ENCODE data around the gene SIAE. TPM values are rescaled to one million over a fixed set of nuclear protein-coding genes. Genes with fewer than 3 reads are reported as not detected.

The SIAE gene
- polyA plus RNA-seq, 1 of the 3 experiments (the other 2 are of a cell fraction), result 27.9 TPM

DNA sequence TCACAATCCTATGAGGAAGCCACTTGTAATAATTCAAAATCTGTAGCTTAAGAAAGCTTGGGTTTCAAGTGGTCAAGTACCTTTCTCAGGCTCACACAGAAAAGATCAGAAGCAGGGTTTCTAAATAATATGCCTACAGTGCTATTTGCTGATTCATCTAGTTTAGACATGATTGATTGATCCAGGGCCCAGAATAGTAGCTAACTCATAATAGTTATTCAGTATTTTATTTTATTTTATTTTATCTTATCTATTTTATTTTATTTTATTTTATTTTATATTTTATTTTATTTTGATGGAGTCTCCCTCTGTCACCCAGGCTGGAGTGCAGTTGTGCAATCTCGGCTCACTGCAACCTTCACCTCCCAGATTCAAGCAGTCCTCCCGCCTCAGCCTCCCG lies 78.2 kb downstream of the SIAE start:
- Histone ChIP-seq H4K20me1 (ENCODE audit: insufficient read depth) (no peaks in the 10 kb centered on the region), H3K27ac (ENCODE audit: low read depth in 2 of 2, low read length in 1 of 2) (no peak overlapping the region), H3K36me3 (replicated peaks in 1 of 2; ENCODE audit: control insufficient read depth in 1 of 2, insufficient read depth in 2 of 2, low read length in 1 of 2) (no peaks in the 10 kb centered on the region), H3K9me2 (no peaks in the 10 kb centered on the region), H3K4me1 (ENCODE audit: control insufficient read depth in 1 of 2, insufficient read depth in 2 of 2, low read depth in 1 of 2, low read length in 1 of 2) (no peaks in the 10 kb centered on the region), H3K4me2 (no peak overlapping the region), H3K9ac (no peak overlapping the region), H3K9me3 (no peaks in the 10 kb centered on the region), H3F3A (replicated peaks; ENCODE audit: insufficient read depth) (peaks cover 3% of the 10 kb centered on the region), H3K27me3 (ENCODE audit: insufficient read depth) (peaks cover 34% of the 10 kb centered on the region; the same call in 1 of the 2 replicates), H2AFZ (ENCODE audit: low read depth) (no peak overlapping the region), H3K4me3 (ENCODE audit: low read depth in 2 of 2, low read length in 1 of 2) (no peak overlapping the region), H3K79me2 (ENCODE audit: insufficient read depth) (no peaks in the 10 kb centered on the region)
- WGBS (ENCODE audit: low lambda C conversion rate), result 15% methylated on average over 3 of the region's 3 CpGs
- ChIA-PET POLR2A (no interaction called here), CTCF (interaction anchor here (1.6 kb wide), 1 partner anchor 9 kb away, joined by 8 read pairs; no protein-coding TSS in a partner anchor)
- no peak for TF ChIP-seq TAF1 (IDR thresholded peaks at IDR 0.05; ENCODE audit: borderline replicate concordance, low read depth, low read length)
- no peak for TF ChIP-seq MEF2A (IDR thresholded peaks at IDR 0.05; ENCODE audit: borderline replicate concordance, low read depth)
- no peak for TF ChIP-seq RCOR1 (IDR thresholded peaks at IDR 0.05; ENCODE audit: low read length)
- TF ChIP-seq TEAD4 (IDR thresholded peaks at IDR 0.05; ENCODE audit: borderline replicate concordance, insufficient read depth), result no peak
- TF ChIP-seq EZH2phosphoT487 (IDR thresholded peaks at IDR 0.05; ENCODE audit: borderline replicate concordance, low read depth), result no peak
- TF ChIP-seq, protein P1, sequence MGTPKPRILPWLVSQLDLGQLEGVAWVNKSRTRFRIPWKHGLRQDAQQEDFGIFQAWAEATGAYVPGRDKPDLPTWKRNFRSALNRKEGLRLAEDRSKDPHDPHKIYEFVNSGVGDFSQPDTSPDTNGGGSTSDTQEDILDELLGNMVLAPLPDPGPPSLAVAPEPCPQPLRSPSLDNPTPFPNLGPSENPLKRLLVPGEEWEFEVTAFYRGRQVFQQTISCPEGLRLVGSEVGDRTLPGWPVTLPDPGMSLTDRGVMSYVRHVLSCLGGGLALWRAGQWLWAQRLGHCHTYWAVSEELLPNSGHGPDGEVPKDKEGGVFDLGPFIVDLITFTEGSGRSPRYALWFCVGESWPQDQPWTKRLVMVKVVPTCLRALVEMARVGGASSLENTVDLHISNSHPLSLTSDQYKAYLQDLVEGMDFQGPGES (IDR thresholded peaks at IDR 0.05; ENCODE audit: low read depth, low read length), result no peak
- TF ChIP-seq RFX5 (IDR thresholded peaks at IDR 0.05; ENCODE audit: low read length), result no peak
- no peak for TF ChIP-seq NFIC (IDR thresholded peaks at IDR 0.05; ENCODE audit: borderline replicate concordance)
- TF ChIP-seq, protein P2, sequence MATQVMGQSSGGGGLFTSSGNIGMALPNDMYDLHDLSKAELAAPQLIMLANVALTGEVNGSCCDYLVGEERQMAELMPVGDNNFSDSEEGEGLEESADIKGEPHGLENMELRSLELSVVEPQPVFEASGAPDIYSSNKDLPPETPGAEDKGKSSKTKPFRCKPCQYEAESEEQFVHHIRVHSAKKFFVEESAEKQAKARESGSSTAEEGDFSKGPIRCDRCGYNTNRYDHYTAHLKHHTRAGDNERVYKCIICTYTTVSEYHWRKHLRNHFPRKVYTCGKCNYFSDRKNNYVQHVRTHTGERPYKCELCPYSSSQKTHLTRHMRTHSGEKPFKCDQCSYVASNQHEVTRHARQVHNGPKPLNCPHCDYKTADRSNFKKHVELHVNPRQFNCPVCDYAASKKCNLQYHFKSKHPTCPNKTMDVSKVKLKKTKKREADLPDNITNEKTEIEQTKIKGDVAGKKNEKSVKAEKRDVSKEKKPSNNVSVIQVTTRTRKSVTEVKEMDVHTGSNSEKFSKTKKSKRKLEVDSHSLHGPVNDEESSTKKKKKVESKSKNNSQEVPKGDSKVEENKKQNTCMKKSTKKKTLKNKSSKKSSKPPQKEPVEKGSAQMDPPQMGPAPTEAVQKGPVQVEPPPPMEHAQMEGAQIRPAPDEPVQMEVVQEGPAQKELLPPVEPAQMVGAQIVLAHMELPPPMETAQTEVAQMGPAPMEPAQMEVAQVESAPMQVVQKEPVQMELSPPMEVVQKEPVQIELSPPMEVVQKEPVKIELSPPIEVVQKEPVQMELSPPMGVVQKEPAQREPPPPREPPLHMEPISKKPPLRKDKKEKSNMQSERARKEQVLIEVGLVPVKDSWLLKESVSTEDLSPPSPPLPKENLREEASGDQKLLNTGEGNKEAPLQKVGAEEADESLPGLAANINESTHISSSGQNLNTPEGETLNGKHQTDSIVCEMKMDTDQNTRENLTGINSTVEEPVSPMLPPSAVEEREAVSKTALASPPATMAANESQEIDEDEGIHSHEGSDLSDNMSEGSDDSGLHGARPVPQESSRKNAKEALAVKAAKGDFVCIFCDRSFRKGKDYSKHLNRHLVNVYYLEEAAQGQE (IDR thresholded peaks at IDR 0.05; ENCODE audit: low read depth, low read length), result no peak
- TF ChIP-seq ELF1 (IDR thresholded peaks at IDR 0.05), result no peak
- TF ChIP-seq, protein P3, sequence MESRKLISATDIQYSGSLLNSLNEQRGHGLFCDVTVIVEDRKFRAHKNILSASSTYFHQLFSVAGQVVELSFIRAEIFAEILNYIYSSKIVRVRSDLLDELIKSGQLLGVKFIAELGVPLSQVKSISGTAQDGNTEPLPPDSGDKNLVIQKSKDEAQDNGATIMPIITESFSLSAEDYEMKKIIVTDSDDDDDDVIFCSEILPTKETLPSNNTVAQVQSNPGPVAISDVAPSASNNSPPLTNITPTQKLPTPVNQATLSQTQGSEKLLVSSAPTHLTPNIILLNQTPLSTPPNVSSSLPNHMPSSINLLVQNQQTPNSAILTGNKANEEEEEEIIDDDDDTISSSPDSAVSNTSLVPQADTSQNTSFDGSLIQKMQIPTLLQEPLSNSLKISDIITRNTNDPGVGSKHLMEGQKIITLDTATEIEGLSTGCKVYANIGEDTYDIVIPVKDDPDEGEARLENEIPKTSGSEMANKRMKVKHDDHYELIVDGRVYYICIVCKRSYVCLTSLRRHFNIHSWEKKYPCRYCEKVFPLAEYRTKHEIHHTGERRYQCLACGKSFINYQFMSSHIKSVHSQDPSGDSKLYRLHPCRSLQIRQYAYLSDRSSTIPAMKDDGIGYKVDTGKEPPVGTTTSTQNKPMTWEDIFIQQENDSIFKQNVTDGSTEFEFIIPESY (IDR thresholded peaks at IDR 0.05; ENCODE audit: borderline replicate concordance, low read depth), result no peak
- no peak for TF ChIP-seq FOXM1 (IDR thresholded peaks at IDR 0.05; ENCODE audit: low read depth)
- no peak for TF ChIP-seq EP300 (IDR thresholded peaks at IDR 0.05; ENCODE audit: borderline replicate concordance in 1 of 2, low read depth in 1 of 2, low read length in 1 of 2)
- TF ChIP-seq, protein P4, sequence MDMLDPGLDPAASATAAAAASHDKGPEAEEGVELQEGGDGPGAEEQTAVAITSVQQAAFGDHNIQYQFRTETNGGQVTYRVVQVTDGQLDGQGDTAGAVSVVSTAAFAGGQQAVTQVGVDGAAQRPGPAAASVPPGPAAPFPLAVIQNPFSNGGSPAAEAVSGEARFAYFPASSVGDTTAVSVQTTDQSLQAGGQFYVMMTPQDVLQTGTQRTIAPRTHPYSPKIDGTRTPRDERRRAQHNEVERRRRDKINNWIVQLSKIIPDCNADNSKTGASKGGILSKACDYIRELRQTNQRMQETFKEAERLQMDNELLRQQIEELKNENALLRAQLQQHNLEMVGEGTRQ (IDR thresholded peaks at IDR 0.05; ENCODE audit: borderline replicate concordance, low read depth, low read length), result no peak
- DNase-seq, result no peak

Data from SK-N-SH (cell line).